ENCODE measurements around the gene XPNPEP3.
"Not testable (repeated sequence)": the region's sequence is repeated elsewhere in the genome, so short reads cannot be mapped to it uniquely, and the experiment has no call there.

The XPNPEP3 gene

GRCh38 chr22:40890881-40891280 is 33.9 kb downstream of the XPNPEP3 start:
- no CpG with 5 or more reads among the region's 3 CpGs for WGBS (ENCODE audit: insufficient coverage, insufficient read length)
- Histone ChIP-seq H3K36me3 (ENCODE audit: control insufficient read depth, insufficient read depth, low read length) (no peaks in the 10 kb centered on the region), H3K27me3 (ENCODE audit: control insufficient read depth, insufficient read depth, low read length) (no peaks in the 10 kb centered on the region)

GRCh38 chr22:40894417-40894816 is 37.5 kb downstream of the XPNPEP3 start:
- no CpG with 5 or more reads among the region's 4 CpGs for WGBS (ENCODE audit: insufficient coverage, insufficient read length)
- H3K36me3 ChIP-seq (ENCODE audit: control insufficient read depth, insufficient read depth, low read length), result no peaks in the 10 kb centered on the region
- H3K4me3 ChIP-seq (ENCODE audit: low read length), result no peak overlapping the region
- H3K4me1 ChIP-seq (ENCODE audit: control insufficient read depth, insufficient read depth, low read length), result no peaks in the 10 kb centered on the region
- no peaks in the 10 kb centered on the region for H3K27me3 ChIP-seq (ENCODE audit: control insufficient read depth, insufficient read depth, low read length)
- H3K27ac ChIP-seq (ENCODE audit: low read length), result no peak overlapping the region
- no peak for DNase-seq (ENCODE audit: low read depth, low spot score)
- H3K9me3 ChIP-seq (ENCODE audit: control insufficient read depth, insufficient read depth, low read length), result no peaks in the 10 kb centered on the region

More at GRCh38 chr22:40890881-40891280, 33.9 kb downstream of the XPNPEP3 start:
- Histone ChIP-seq H3K27ac (ENCODE audit: low read length) (no peak overlapping the region), H3K4me1 (ENCODE audit: control insufficient read depth, insufficient read depth, low read length) (no peaks in the 10 kb centered on the region), H3K4me3 (ENCODE audit: low read length) (no peak overlapping the region), H3K9me3 (ENCODE audit: control insufficient read depth, insufficient read depth, low read length) (no peaks in the 10 kb centered on the region)
- no peak for DNase-seq (ENCODE audit: low read depth, low spot score)

GRCh38 chr22:40898850-40899357 is 42.0 kb downstream of the XPNPEP3 start:
- H3K27ac ChIP-seq (ENCODE audit: low read length), result no peak overlapping the region
- H3K27me3 ChIP-seq (ENCODE audit: control insufficient read depth, insufficient read depth, low read length), result no peaks in the 10 kb centered on the region
- DNase-seq (ENCODE audit: low read depth, low spot score), result peak; percentile 13
- H3K36me3 ChIP-seq (ENCODE audit: control insufficient read depth, insufficient read depth, low read length), result no peaks in the 10 kb centered on the region
- H3K9me3 ChIP-seq (ENCODE audit: control insufficient read depth, insufficient read depth, low read length), result no peaks in the 10 kb centered on the region
- no peaks in the 10 kb centered on the region for H3K4me1 ChIP-seq (ENCODE audit: control insufficient read depth, insufficient read depth, low read length)
- no peak overlapping the region for H3K4me3 ChIP-seq (ENCODE audit: low read length)
- no CpG with 5 or more reads among the region's 3 CpGs for WGBS (ENCODE audit: insufficient coverage, insufficient read length)

- no peaks in the 10 kb centered on the region for H3K27me3 ChIP-seq (ENCODE audit: control insufficient read depth, insufficient read depth, low read length)
- H3K9me3 ChIP-seq (ENCODE audit: control insufficient read depth, insufficient read depth, low read length), result no peaks in the 10 kb centered on the region
- H3K36me3 ChIP-seq (ENCODE audit: control insufficient read depth, insufficient read depth, low read length), result no peaks in the 10 kb centered on the region
- DNase-seq (ENCODE audit: low read depth, low spot score), result no peak
- no peaks in the 10 kb centered on the region for H3K4me1 ChIP-seq (ENCODE audit: control insufficient read depth, insufficient read depth, low read length)
- no peak overlapping the region for H3K27ac ChIP-seq (ENCODE audit: low read length)
- no peak overlapping the region for H3K4me3 ChIP-seq (ENCODE audit: low read length)
- WGBS (ENCODE audit: insufficient coverage, insufficient read length), result no CpG with 5 or more reads among the region's 1 CpG
Measured at GRCh38 chr22:40904101-40904500, 47.2 kb downstream of the XPNPEP3 start.

GRCh38 chr22:40908895-40909294 is 51.9 kb downstream of the XPNPEP3 start:
- H3K27me3 ChIP-seq (ENCODE audit: control insufficient read depth, insufficient read depth, low read length), result no peaks in the 10 kb centered on the region
- DNase-seq (ENCODE audit: low read depth, low spot score), result no peak
- no peaks in the 10 kb centered on the region for H3K9me3 ChIP-seq (ENCODE audit: control insufficient read depth, insufficient read depth, low read length)
- H3K27ac ChIP-seq (ENCODE audit: low read length), result no peak overlapping the region
- no peaks in the 10 kb centered on the region for H3K4me1 ChIP-seq (ENCODE audit: control insufficient read depth, insufficient read depth, low read length)
- H3K4me3 ChIP-seq (ENCODE audit: low read length), result no peak overlapping the region
- H3K36me3 ChIP-seq (ENCODE audit: control insufficient read depth, insufficient read depth, low read length), result no peaks in the 10 kb centered on the region
- no CpG with 5 or more reads among the region's 6 CpGs for WGBS (ENCODE audit: insufficient coverage, insufficient read length)

GRCh38 chr22:40911772-40912171 is 54.8 kb downstream of the XPNPEP3 start:
- Histone ChIP-seq H3K4me3 (ENCODE audit: low read length) (no peak overlapping the region), H3K27ac (ENCODE audit: low read length) (no peak overlapping the region), H3K9me3 (ENCODE audit: control insufficient read depth, insufficient read depth, low read length) (no peaks in the 10 kb centered on the region), H3K4me1 (ENCODE audit: control insufficient read depth, insufficient read depth, low read length) (no peaks in the 10 kb centered on the region), H3K27me3 (ENCODE audit: control insufficient read depth, insufficient read depth, low read length) (no peaks in the 10 kb centered on the region), H3K36me3 (ENCODE audit: control insufficient read depth, insufficient read depth, low read length) (no peaks in the 10 kb centered on the region)
- WGBS (ENCODE audit: insufficient coverage, insufficient read length), result no CpG with 5 or more reads among the region's 3 CpGs
- DNase-seq (ENCODE audit: low read depth, low spot score), result no peak

GRCh38 chr22:40912987-40913386 is 56.0 kb downstream of the XPNPEP3 start:
- H3K4me1 ChIP-seq (ENCODE audit: control insufficient read depth, insufficient read depth, low read length); H3K27ac ChIP-seq (ENCODE audit: low read length); H3K4me3 ChIP-seq (ENCODE audit: low read length); H3K36me3 ChIP-seq (ENCODE audit: control insufficient read depth, insufficient read depth, low read length); H3K27me3 ChIP-seq (ENCODE audit: control insufficient read depth, insufficient read depth, low read length); H3K9me3 ChIP-seq (ENCODE audit: control insufficient read depth, insufficient read depth, low read length); DNase-seq (ENCODE audit: low read depth, low spot score): not testable (repeated sequence)
- WGBS (ENCODE audit: insufficient coverage, insufficient read length), result no CpG with 5 or more reads among the region's 6 CpGs

GRCh38 chr22:40919446-40919845 is 62.5 kb downstream of the XPNPEP3 start:
- no peak overlapping the region for H3K4me3 ChIP-seq (ENCODE audit: low read length)
- H3K4me1 ChIP-seq (ENCODE audit: control insufficient read depth, insufficient read depth, low read length), result no peaks in the 10 kb centered on the region
- H3K9me3 ChIP-seq (ENCODE audit: control insufficient read depth, insufficient read depth, low read length), result no peaks in the 10 kb centered on the region
- H3K27ac ChIP-seq (ENCODE audit: low read length), result no peak overlapping the region
- H3K36me3 ChIP-seq (ENCODE audit: control insufficient read depth, insufficient read depth, low read length), result no peaks in the 10 kb centered on the region; the same call in 1 of the 2 replicates
- no peaks in the 10 kb centered on the region for H3K27me3 ChIP-seq (ENCODE audit: control insufficient read depth, insufficient read depth, low read length)
- no CpG with 5 or more reads among the region's 5 CpGs for WGBS (ENCODE audit: insufficient coverage, insufficient read length)
- DNase-seq (ENCODE audit: low read depth, low spot score), result no peak

GRCh38 chr22:40920526-40920925 is 63.6 kb downstream of the XPNPEP3 start:
- Histone ChIP-seq H3K4me3 (ENCODE audit: low read length) (no peak overlapping the region), H3K27ac (ENCODE audit: low read length) (no peak overlapping the region), H3K9me3 (ENCODE audit: control insufficient read depth, insufficient read depth, low read length) (no peaks in the 10 kb centered on the region), H3K36me3 (ENCODE audit: control insufficient read depth, insufficient read depth, low read length) (peaks cover 3% of the 10 kb centered on the region; the same call in 1 of the 2 replicates), H3K27me3 (ENCODE audit: control insufficient read depth, insufficient read depth, low read length) (no peaks in the 10 kb centered on the region), H3K4me1 (ENCODE audit: control insufficient read depth, insufficient read depth, low read length) (no peaks in the 10 kb centered on the region)
- DNase-seq (ENCODE audit: low read depth, low spot score), result no peak
- 100% methylated on average over 1 of the region's 9 CpGs for WGBS (ENCODE audit: insufficient coverage, insufficient read length)

- Histone ChIP-seq H3K4me3 (ENCODE audit: low read length) (no peak overlapping the region), H3K36me3 (ENCODE audit: control insufficient read depth, insufficient read depth, low read length) (peaks cover 3% of the 10 kb centered on the region; the same call in 1 of the 2 replicates)
Measured at GRCh38 chr22:40922484-40923303, 65.7 kb downstream of the XPNPEP3 start.

GRCh38 chr22:40928657-40929056 is 71.7 kb downstream of the XPNPEP3 start:
- H3K4me3 ChIP-seq (ENCODE audit: low read length), result no peak overlapping the region
- no peaks in the 10 kb centered on the region for H3K9me3 ChIP-seq (ENCODE audit: control insufficient read depth, insufficient read depth, low read length)
- DNase-seq (ENCODE audit: low read depth, low spot score), result no peak
- no peaks in the 10 kb centered on the region for H3K27me3 ChIP-seq (ENCODE audit: control insufficient read depth, insufficient read depth, low read length)
- no peaks in the 10 kb centered on the region for H3K4me1 ChIP-seq (ENCODE audit: control insufficient read depth, insufficient read depth, low read length)
- H3K36me3 ChIP-seq (ENCODE audit: control insufficient read depth, insufficient read depth, low read length), result peaks cover 3% of the 10 kb centered on the region; the same call in 1 of the 2 replicates
- H3K27ac ChIP-seq (ENCODE audit: low read length), result no peak overlapping the region
- no CpG with 5 or more reads among the region's 1 CpG for WGBS (ENCODE audit: insufficient coverage, insufficient read length)

More at GRCh38 chr22:40922484-40923303, 65.7 kb downstream of the XPNPEP3 start:
- no CpG with 5 or more reads among the region's 5 CpGs for WGBS (ENCODE audit: insufficient coverage, insufficient read length)
- H3K27me3 ChIP-seq (ENCODE audit: control insufficient read depth, insufficient read depth, low read length), result no peaks in the 10 kb centered on the region
- no peaks in the 10 kb centered on the region for H3K9me3 ChIP-seq (ENCODE audit: control insufficient read depth, insufficient read depth, low read length)
- H3K4me1 ChIP-seq (ENCODE audit: control insufficient read depth, insufficient read depth, low read length), result no peaks in the 10 kb centered on the region
- no peak overlapping the region for H3K27ac ChIP-seq (ENCODE audit: low read length)
- DNase-seq (ENCODE audit: low read depth, low spot score), result peak; percentile 2

All from iPS DF 6.9 (cell line).